ENCODE measurements around the gene DZIP3. TPM values are rescaled to one million over a fixed set of nuclear protein-coding genes. Genes with fewer than 3 reads are reported as not detected.

DZIP3 gene
- total and polyA plus RNA-seq, 2 of the 13 experiments (the other 11 are each of a cell fraction or from before 2014, with no cell fraction given) = 11.3 to 17.3 TPM

- Histone ChIP-seq H3K27ac (ENCODE audit: extremely low read length, insufficient read depth, low read length) (no peak overlapping the region), H3K9me3 (ENCODE audit: low read length) (no peaks in the 10 kb centered on the region), H3K4me3 (replicated peaks in 1 of 3; ENCODE audit: insufficient read depth in 1 of 3, low read depth in 2 of 3, low read length in 3 of 3) (no peak overlapping the region), H3K36me3 (replicated peaks in 1 of 2; ENCODE audit: control insufficient read depth in 1 of 2, insufficient read depth in 2 of 2, low read length in 2 of 2) (no peaks in the 10 kb centered on the region), H3K9ac (ENCODE audit: insufficient read depth, low read depth, low read length) (no peak overlapping the region), H3K4me2 (ENCODE audit: low read depth, low read length) (no peak overlapping the region), H3K79me2 (ENCODE audit: insufficient read depth, low read length) (no peaks in the 10 kb centered on the region), H3K4me1 (ENCODE audit: insufficient read depth, low read length) (no peaks in the 10 kb centered on the region), H4K20me1 (ENCODE audit: insufficient read depth, low read length) (no peaks in the 10 kb centered on the region), H3K27me3 (ENCODE audit: control insufficient read depth in 1 of 2, insufficient read depth in 2 of 2, low read length in 2 of 2) (no peaks in the 10 kb centered on the region), H2AFZ (ENCODE audit: low read length) (no peak overlapping the region)
- DNase-seq (ENCODE audit: low spot score) (no peak), ATAC-seq (no peak), FAIRE-seq (no peak)
- 40% methylated on average over 4 of the region's 4 CpGs for WGBS (ENCODE audit: low lambda C conversion rate)
- no TSS peak for BruUV-seq (replicated peaks)
- ChIA-PET POLR2A (no interaction called here), CTCF (ENCODE audit: low intra/inter-chr PET ratio, low total read pairs) (no interaction called here)
- in situ Hi-C loops (cut with HindIII; ENCODE audit: extremely low pct_ligation_motif_present, low pct_unique_long_range_greater_than_20kb) (no loop called here), intact Hi-C loops (cut with micrococcal nuclease; ENCODE audit: unreplicated experiment) (no loop called here)
- TF ChIP-seq CENPBD1 (CRISPR knock-in tag; IDR thresholded peaks at IDR 0.05; ENCODE audit: borderline replicate concordance, low read depth) = no peak
- TF ChIP-seq KMT2B (CRISPR knock-in tag; IDR thresholded peaks at IDR 0.05) = no peak
- TF ChIP-seq CHCHD3 (CRISPR knock-in tag; IDR thresholded peaks at IDR 0.05) = no peak
- no peak for TF ChIP-seq ZNF788 (CRISPR knock-in tag; IDR thresholded peaks at IDR 0.05; ENCODE audit: borderline replicate concordance)
- no peak for TF ChIP-seq SALL1 (CRISPR knock-in tag; IDR thresholded peaks at IDR 0.05)
- TF ChIP-seq ZNF263 (CRISPR knock-in tag; IDR thresholded peaks at IDR 0.05) = no peak
- TF ChIP-seq ETV5 (CRISPR knock-in tag; IDR thresholded peaks at IDR 0.05; ENCODE audit: borderline replicate concordance) = no peak
- TF ChIP-seq RBFOX2 (IDR thresholded peaks at IDR 0.05; ENCODE audit: low read depth, low read length) = no peak
- TF ChIP-seq ZNF343 (CRISPR knock-in tag; IDR thresholded peaks at IDR 0.05) = no peak
- no peak for TF ChIP-seq ZNF644 (CRISPR knock-in tag; IDR thresholded peaks at IDR 0.05; ENCODE audit: low read depth)
- no peak for TF ChIP-seq PPARG (CRISPR knock-in tag; conservative IDR thresholded peaks at IDR 0.05)
- TF ChIP-seq ZNF232 (CRISPR knock-in tag; IDR thresholded peaks at IDR 0.05; ENCODE audit: borderline replicate concordance) = no peak
- TF ChIP-seq PLRG1 (conservative IDR thresholded peaks at IDR 0.05) = no peak
- no peak for TF ChIP-seq NFE2 (CRISPR knock-in tag; IDR thresholded peaks at IDR 0.05)
- no peak for TF ChIP-seq CREBL2 (CRISPR knock-in tag; IDR thresholded peaks at IDR 0.05; ENCODE audit: borderline replicate concordance)
- TF ChIP-seq TP53 (CRISPR knock-in tag; conservative IDR thresholded peaks at IDR 0.05) = no peak
- TF ChIP-seq ZNF224 (CRISPR knock-in tag; IDR thresholded peaks at IDR 0.05) = no peak
- no peak for TF ChIP-seq SMC3 (IDR thresholded peaks at IDR 0.05; ENCODE audit: low read length)
- no peak for TF ChIP-seq POLR2AphosphoS5 (IDR thresholded peaks at IDR 0.05; ENCODE audit: low read depth, low read length)
Observed at GRCh38 chr3:108724101-108724500, 134.6 kb downstream of the DZIP3 start.
